ENCODE data around the gene GTF2A1.

GTF2A1 gene

GRCh38 chr14:81220830-81221578 is at the start of gene GTF2A1:
TSS of gene GTF2A1 (minus strand) at chr14:81220959. CDS start at chr14:81220518, 441 bp downstream.
- peak within 1 kb of the TSS; percentile 94 to 100 (median 98) for H3K27ac ChIP-seq
- H3K4me1 ChIP-seq, result peaks cover 24 to 36% (median 33%) of the 10 kb centered on the region in 10 experiments
- H3K9me3 ChIP-seq (replicated peaks in 1 of 11), result peaks cover 0 to 8% (median 0%) of the 10 kb centered on the region in 11 experiments; a peak in 5 of 22 replicates
- peak within 1 kb of the TSS; percentile 93 to 100 (median 97) for H3K9ac ChIP-seq
- H3K4me2 ChIP-seq, result peak within 1 kb of the TSS; percentile 75 to 97 (median 86)
- no peaks in the 10 kb centered on the region for H3K27me3 ChIP-seq
- H3K4me3 ChIP-seq, result peak within 1 kb of the TSS; percentile 70 to 89 (median 78)
- H4K20me1 ChIP-seq, result peaks cover 0 to 16% (median 0%) of the 10 kb centered on the region in 11 experiments; a peak in 1 of 22 replicates
- peaks cover 4 to 14% (median 9%) of the 10 kb centered on the region in 11 experiments; a peak in 20 of 22 replicates for H3K36me3 ChIP-seq
- TF ChIP-seq Cebpa-rat (IDR thresholded peaks at IDR 0.05), result no peak

DNA sequence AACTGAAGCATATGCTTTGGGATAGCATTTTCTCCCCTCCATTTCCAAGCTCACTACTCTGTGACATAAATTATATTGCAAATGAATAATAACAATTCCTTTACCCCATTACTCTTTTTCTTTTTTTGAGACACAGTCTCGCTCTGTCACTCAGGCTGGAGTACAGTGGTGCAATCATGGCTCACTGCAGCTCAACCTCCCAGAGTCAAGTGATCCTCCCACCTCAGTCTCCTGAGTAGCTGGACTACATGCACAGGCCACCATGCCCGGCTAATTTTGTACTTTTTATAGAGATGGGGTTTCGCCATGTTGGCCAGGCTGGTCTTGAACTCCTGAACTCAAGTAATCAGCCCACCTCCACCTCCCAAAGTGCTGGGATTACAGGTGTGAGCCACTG is 49.2 kb upstream of the GTF2A1 start:
- no peak for TF ChIP-seq Cebpa-rat (IDR thresholded peaks at IDR 0.05)
- H3K9me3 ChIP-seq (replicated peaks in 1 of 11), result no peaks in the 10 kb centered on the region
- H3K4me3 ChIP-seq, result no peak overlapping the region
- peaks cover 0 to 19% (median 9%) of the 10 kb centered on the region in 10 experiments; a peak in 12 of 20 replicates for H3K4me1 ChIP-seq
- H3K27ac ChIP-seq, result no peak overlapping the region
- H3K9ac ChIP-seq, result no peak overlapping the region
- peaks cover 0 to 6% (median 0%) of the 10 kb centered on the region in 11 experiments; a peak in 1 of 22 replicates for H4K20me1 ChIP-seq
- no peaks in the 10 kb centered on the region for H3K36me3 ChIP-seq
- no peak overlapping the region for H3K4me2 ChIP-seq
- H3K27me3 ChIP-seq, result peaks cover 0 to 27% (median 0%) of the 10 kb centered on the region in 11 experiments; a peak in 3 of 22 replicates

DNA sequence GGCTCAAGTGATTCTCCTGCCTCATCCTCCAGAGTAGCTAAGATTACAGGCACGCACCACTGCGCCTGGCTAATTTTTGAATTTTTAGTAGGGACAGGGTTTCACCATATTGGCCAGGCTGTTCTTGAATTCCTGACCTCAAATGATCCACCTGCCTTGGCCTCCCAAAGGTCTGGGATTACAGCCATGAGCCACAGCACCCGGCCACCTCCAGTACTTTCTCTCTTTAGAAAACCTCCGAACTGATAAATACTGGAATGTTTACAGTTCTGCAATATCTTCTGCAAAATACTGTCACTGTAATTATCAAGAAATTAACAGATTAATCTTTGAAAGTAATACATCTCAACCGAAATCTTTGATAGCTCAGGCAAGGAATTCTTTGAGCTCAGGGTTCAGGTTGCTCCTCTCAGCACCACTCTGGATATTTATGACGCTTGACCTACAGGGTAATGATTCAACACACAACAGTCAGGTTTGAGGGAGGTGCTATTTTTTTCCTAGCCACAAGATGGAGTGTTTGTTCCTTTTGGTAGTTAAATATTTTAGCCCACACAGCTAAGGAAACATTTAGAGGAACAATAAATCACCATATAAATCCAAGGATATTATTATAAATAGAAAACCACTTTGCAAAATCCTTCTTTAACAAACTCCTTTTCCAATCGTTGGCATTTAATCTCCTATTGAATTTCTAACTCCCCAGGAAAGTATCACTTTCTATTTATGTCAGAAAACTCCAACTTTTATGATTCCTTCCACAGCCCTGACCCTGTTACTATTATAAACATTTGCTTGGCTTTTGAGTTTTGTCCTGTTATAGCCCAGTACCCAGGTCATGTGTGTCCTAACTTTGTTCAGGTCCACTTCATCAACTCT is 48.6 kb upstream of the GTF2A1 start:
- H3K36me3 ChIP-seq, result no peaks in the 10 kb centered on the region
- no peak overlapping the region for H3K4me3 ChIP-seq
- no peaks in the 10 kb centered on the region for H3K9me3 ChIP-seq (replicated peaks in 1 of 11)
- H3K27ac ChIP-seq, result no peak overlapping the region
- no peak overlapping the region for H3K9ac ChIP-seq
- H3K4me1 ChIP-seq, result peaks cover 0 to 18% (median 9%) of the 10 kb centered on the region in 10 experiments; a peak in 11 of 20 replicates
- H3K4me2 ChIP-seq, result no peak overlapping the region
- peaks cover 0 to 22% (median 0%) of the 10 kb centered on the region in 11 experiments; a peak in 3 of 22 replicates for H3K27me3 ChIP-seq
- no peak for TF ChIP-seq Cebpa-rat (IDR thresholded peaks at IDR 0.05)
- H4K20me1 ChIP-seq, result peaks cover 0 to 6% (median 0%) of the 10 kb centered on the region in 11 experiments; a peak in 1 of 22 replicates

- peak overlapping the region in 7 of 11 experiments; percentile 18 to 52 (median 34); a peak in 12 of 22 replicates for H3K4me2 ChIP-seq
- peaks cover 0 to 12% (median 0%) of the 10 kb centered on the region in 11 experiments; a peak in 3 of 22 replicates for H3K27me3 ChIP-seq
- no peak overlapping the region for H3K9ac ChIP-seq
- no peaks in the 10 kb centered on the region for H3K9me3 ChIP-seq (replicated peaks in 1 of 11)
- peaks cover 0 to 18% (median 9%) of the 10 kb centered on the region in 10 experiments; a peak in 11 of 20 replicates for H3K4me1 ChIP-seq
- no peak for TF ChIP-seq Cebpa-rat (IDR thresholded peaks at IDR 0.05)
- no peaks in the 10 kb centered on the region for H4K20me1 ChIP-seq
- H3K4me3 ChIP-seq, result no peak overlapping the region
- no peak overlapping the region for H3K27ac ChIP-seq
- H3K36me3 ChIP-seq, result no peaks in the 10 kb centered on the region
Measured at GRCh38 chr14:81268016-81268416, 47.3 kb upstream of the GTF2A1 start.

- TF ChIP-seq Cebpa-rat (IDR thresholded peaks at IDR 0.05), result no peak
- no peak overlapping the region for H3K9ac ChIP-seq
- H3K9me3 ChIP-seq (replicated peaks in 1 of 11), result no peaks in the 10 kb centered on the region
- H3K27ac ChIP-seq, result no peak overlapping the region
- no peak overlapping the region for H3K4me3 ChIP-seq
- H3K4me2 ChIP-seq, result no peak overlapping the region; a peak in 2 of 22 replicates
- H3K27me3 ChIP-seq, result peaks cover 0 to 3% (median 0%) of the 10 kb centered on the region in 11 experiments; a peak in 2 of 22 replicates
- no peaks in the 10 kb centered on the region for H3K36me3 ChIP-seq
- peaks cover 0 to 18% (median 9%) of the 10 kb centered on the region in 10 experiments; a peak in 11 of 20 replicates for H3K4me1 ChIP-seq
- no peaks in the 10 kb centered on the region for H4K20me1 ChIP-seq
Measured at GRCh38 chr14:81265636-81266169, 44.9 kb upstream of the GTF2A1 start.

- H3K36me3 ChIP-seq, result no peaks in the 10 kb centered on the region
Measured at GRCh38 chr14:81264671-81265070, 43.9 kb upstream of the GTF2A1 start.

DNA sequence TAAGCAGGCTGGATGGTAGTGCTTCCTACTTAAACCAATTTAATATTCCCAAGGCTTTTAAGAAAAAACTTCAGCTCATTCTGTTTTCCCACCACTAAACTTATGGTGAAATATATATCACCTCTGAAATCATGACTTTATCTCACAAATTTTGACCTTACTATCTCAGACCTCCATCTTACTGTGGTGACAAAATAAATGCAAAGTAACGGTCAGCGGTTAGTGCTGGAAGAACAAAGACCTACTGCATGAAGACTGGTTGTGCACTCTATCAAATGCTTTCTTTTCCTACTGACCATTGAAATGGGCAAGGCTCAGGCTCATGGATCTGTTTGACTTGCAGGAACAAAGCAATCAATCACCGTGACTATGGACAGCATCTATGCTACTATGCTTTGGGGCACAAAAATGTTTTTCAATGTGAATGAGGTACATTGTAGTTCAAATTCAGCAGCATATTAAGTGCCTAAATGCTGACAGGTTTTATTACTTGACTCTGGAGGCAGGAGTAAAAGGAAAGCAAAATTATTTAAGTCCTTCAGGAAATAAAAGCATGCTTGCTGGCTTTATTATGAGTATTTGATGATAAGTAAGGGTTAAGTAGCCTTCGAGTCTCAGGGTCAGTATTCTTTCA is 43.1 kb upstream of the GTF2A1 start:
- Histone ChIP-seq H3K4me2 (no peak overlapping the region), H3K36me3 (no peaks in the 10 kb centered on the region), H3K9ac (no peak overlapping the region), H3K27me3 (no peaks in the 10 kb centered on the region), H3K9me3 (replicated peaks in 1 of 11) (no peaks in the 10 kb centered on the region), H4K20me1 (no peaks in the 10 kb centered on the region), H3K4me1 (peaks cover 0 to 18% (median 9%) of the 10 kb centered on the region in 10 experiments; a peak in 11 of 20 replicates), H3K27ac (no peak overlapping the region), H3K4me3 (no peak overlapping the region)
- no peak for TF ChIP-seq Cebpa-rat (IDR thresholded peaks at IDR 0.05)

More at GRCh38 chr14:81264671-81265070, 43.9 kb upstream of the GTF2A1 start:
- Histone ChIP-seq H3K4me2 (no peak overlapping the region), H3K4me1 (peaks cover 0 to 18% (median 9%) of the 10 kb centered on the region in 10 experiments; a peak in 11 of 20 replicates), H3K4me3 (no peak overlapping the region), H3K27ac (no peak overlapping the region), H3K9me3 (replicated peaks in 1 of 11) (no peaks in the 10 kb centered on the region), H3K27me3 (no peaks in the 10 kb centered on the region), H4K20me1 (no peaks in the 10 kb centered on the region), H3K9ac (no peak overlapping the region)
- no peak for TF ChIP-seq Cebpa-rat (IDR thresholded peaks at IDR 0.05)

- Histone ChIP-seq H3K27me3 (no peaks in the 10 kb centered on the region), H3K9me3 (replicated peaks in 1 of 11) (no peaks in the 10 kb centered on the region), H3K4me3 (no peak overlapping the region), H3K4me1 (peaks cover 9 to 17% (median 10%) of the 10 kb centered on the region in 10 experiments), H3K9ac (no peak overlapping the region), H3K4me2 (no peak overlapping the region), H4K20me1 (no peaks in the 10 kb centered on the region), H3K36me3 (no peaks in the 10 kb centered on the region), H3K27ac (no peak overlapping the region)
- TF ChIP-seq Cebpa-rat (IDR thresholded peaks at IDR 0.05), result no peak
Measured at GRCh38 chr14:81261176-81261575, 40.4 kb upstream of the GTF2A1 start.

Measured in BLaER1 treated with 17β-estradiol and CSF1 and Interleukin-3, amounts not matched to agents 10 nM and 100 nM (cell line).